Mesothelial cell of epicardium (in vitro differentiated cells): ENCODE measurements around the gene KCNA10. TPM values are rescaled to one million over a fixed set of nuclear protein-coding genes. Genes with fewer than 3 reads are reported as not detected.

ENCODE experiments used
- DNase-seq, 2 experiments: peaks; one replicate each; pipeline ENCODE4 v3.0.0; 2021; ENCODE audit warnings: low spot score in 2 of 2; ENCODE audit not compliant: unreplicated experiment in 2 of 2
- H3K27ac Mint-ChIP-seq: 2 replicates; pipeline ENCODE4 v1.8.0; 2021; ENCODE audit warnings: mixed read lengths
- H3K27me3 Mint-ChIP-seq: 2 replicates; pipeline ENCODE4 v1.8.0; 2021; ENCODE audit warnings: low read depth, mixed read lengths
- H3K36me3 Mint-ChIP-seq: 2 replicates; pipeline ENCODE4 v1.8.0; 2021; ENCODE audit warnings: mixed read lengths
- H3K4me1 Mint-ChIP-seq: 2 replicates; pipeline ENCODE4 v1.8.0; 2021; ENCODE audit warnings: mixed read lengths
- H3K4me3 Mint-ChIP-seq: 2 replicates; pipeline ENCODE4 v1.8.0; 2021; ENCODE audit warnings: mild to moderate bottlenecking, moderate library complexity, mixed read lengths
- H3K9me3 Mint-ChIP-seq: 2 replicates; pipeline ENCODE4 v1.8.0; 2021; ENCODE audit warnings: mixed read lengths
- total RNA-seq: library from RNA; stranded (reverse); gene quantifications from 3 replicates; pipeline ENCODE4 v1.2.1, GENCODE V29; 2021
- TF ChIP-seq, protein P1 (sequence below): fragments of 200-600 bp; sonication (generic); IDR thresholded peaks from one replicate; pipeline ENCODE4 v1.5.0; 2021; ENCODE audit warnings: antibody characterized with exemption; ENCODE audit not compliant: unreplicated experiment

KCNA10 gene
- total RNA-seq, 1 donor from 2014 or later = not detected

GRCh38 chr1:110477041-110477440, 41.9 kb downstream of the KCNA10 start:
- Mint-ChIP-seq H3K9me3 (no peaks in the 10 kb centered on the region), H3K27ac (no peak overlapping the region), H3K4me3 (no peak overlapping the region), H3K36me3 (no peaks in the 10 kb centered on the region), H3K27me3 (no peaks in the 10 kb centered on the region), H3K4me1 (peaks cover 9% of the 10 kb centered on the region)
- DNase-seq = no peak
- TF ChIP-seq, protein P1, sequence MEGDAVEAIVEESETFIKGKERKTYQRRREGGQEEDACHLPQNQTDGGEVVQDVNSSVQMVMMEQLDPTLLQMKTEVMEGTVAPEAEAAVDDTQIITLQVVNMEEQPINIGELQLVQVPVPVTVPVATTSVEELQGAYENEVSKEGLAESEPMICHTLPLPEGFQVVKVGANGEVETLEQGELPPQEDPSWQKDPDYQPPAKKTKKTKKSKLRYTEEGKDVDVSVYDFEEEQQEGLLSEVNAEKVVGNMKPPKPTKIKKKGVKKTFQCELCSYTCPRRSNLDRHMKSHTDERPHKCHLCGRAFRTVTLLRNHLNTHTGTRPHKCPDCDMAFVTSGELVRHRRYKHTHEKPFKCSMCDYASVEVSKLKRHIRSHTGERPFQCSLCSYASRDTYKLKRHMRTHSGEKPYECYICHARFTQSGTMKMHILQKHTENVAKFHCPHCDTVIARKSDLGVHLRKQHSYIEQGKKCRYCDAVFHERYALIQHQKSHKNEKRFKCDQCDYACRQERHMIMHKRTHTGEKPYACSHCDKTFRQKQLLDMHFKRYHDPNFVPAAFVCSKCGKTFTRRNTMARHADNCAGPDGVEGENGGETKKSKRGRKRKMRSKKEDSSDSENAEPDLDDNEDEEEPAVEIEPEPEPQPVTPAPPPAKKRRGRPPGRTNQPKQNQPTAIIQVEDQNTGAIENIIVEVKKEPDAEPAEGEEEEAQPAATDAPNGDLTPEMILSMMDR = no peak

DNA sequence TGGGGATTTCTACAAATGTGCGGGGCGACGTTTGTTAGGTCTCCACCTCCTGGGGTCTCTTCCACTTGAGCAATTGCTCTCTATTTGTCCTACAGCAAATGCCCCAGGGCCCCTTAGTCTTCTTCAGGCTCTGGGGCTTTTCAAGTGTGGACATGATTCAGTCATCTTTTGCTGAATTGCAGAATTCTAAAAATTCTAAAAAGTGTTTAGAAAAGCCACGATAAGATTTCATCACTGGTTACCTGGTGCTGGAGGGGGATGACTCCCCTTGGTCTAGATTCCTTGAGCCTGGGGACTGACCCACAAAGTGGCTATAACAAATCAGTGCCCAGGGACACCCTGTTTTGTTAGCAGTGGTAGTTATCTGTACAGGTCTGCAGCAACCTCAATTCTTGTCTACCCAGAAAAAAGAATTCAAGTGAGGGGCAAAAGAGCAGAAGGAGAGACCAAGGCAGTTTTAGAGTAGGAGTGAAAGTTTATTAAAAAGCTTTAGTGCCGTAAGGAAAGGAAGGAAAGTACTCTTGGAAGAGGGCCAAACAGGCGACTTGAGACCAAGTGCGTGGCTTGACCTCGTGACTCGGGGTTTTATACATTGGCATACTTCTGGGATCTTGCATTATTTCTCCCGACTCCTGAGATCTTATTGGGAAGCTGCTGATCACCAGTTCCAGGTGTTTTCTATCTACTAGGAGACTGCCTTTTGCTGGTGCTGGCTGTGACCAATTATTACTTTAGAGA, 42.8 kb downstream of the KCNA10 start:
- H3K27ac Mint-ChIP-seq = no peak overlapping the region
- TF ChIP-seq, protein P1 = no peak
- DNase-seq = no peak
- H3K4me1 Mint-ChIP-seq = peaks cover 9% of the 10 kb centered on the region
- no peak overlapping the region for H3K4me3 Mint-ChIP-seq
- H3K27me3 Mint-ChIP-seq = peaks cover 2% of the 10 kb centered on the region
- H3K9me3 Mint-ChIP-seq = no peaks in the 10 kb centered on the region
- H3K36me3 Mint-ChIP-seq = no peaks in the 10 kb centered on the region

- no peak overlapping the region for H3K4me3 Mint-ChIP-seq
- peaks cover 5% of the 10 kb centered on the region for H3K27me3 Mint-ChIP-seq
- DNase-seq = no peak
- no peaks in the 10 kb centered on the region for H3K9me3 Mint-ChIP-seq
- H3K36me3 Mint-ChIP-seq = no peaks in the 10 kb centered on the region
- TF ChIP-seq, protein P1 = no peak
- H3K27ac Mint-ChIP-seq = no peak overlapping the region
- peaks cover 9% of the 10 kb centered on the region for H3K4me1 Mint-ChIP-seq
Observed at GRCh38 chr1:110475362-110476027, 43.5 kb downstream of the KCNA10 start.

GRCh38 chr1:110474444-110474843, 44.5 kb downstream of the KCNA10 start:
- Mint-ChIP-seq H3K36me3 (no peaks in the 10 kb centered on the region), H3K27ac (no peak overlapping the region), H3K4me3 (no peak overlapping the region), H3K27me3 (peaks cover 8% of the 10 kb centered on the region), H3K4me1 (peaks cover 9% of the 10 kb centered on the region), H3K9me3 (no peaks in the 10 kb centered on the region)
- DNase-seq = no peak
- TF ChIP-seq, protein P1 = no peak

DNA sequence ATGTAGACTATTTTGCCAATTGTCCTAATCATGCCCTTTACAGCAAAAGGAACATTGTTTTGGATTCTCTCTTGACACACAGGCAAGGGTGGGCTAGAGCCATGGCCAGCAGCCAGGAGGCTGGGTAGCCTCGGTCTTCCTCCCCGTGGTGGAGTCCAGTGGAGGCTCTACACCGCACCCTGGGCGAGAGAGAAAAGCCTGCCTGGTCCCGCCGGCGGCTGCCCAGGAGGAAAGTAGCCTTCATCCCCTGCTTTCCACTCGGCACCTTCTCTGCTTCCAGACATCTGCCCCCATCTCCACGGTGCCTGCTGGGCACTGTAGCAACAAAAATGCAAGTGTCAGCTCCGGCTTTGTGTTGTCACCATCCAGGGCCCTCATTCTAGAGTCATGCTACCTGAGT, 46.4 kb downstream of the KCNA10 start:
- H3K27me3 Mint-ChIP-seq = peaks cover 9% of the 10 kb centered on the region

More for the DNA sequence above, 46.4 kb downstream of the KCNA10 start:
- Mint-ChIP-seq H3K4me1 (peaks cover 10% of the 10 kb centered on the region), H3K9me3 (no peaks in the 10 kb centered on the region), H3K27ac (no peak overlapping the region), H3K4me3 (no peak overlapping the region), H3K36me3 (no peaks in the 10 kb centered on the region)
- no peak for DNase-seq
- TF ChIP-seq, protein P1 = no peak
